Adipose tissue (tissue), 3 donors: ENCODE data around the gene STAT4. TPM values are rescaled to one million over a fixed set of nuclear protein-coding genes. Genes with fewer than 3 reads are reported as not detected.

Experiments used
- H3K27ac ChIP-seq: one replicate; pipeline ENCODE4 v1.5.1; 2013; ENCODE audit warnings: low read depth, low read length
- WGBS, 3 donors: extraction: QIAGEN DNeasy Blood & Tissue Kit; methylation state at CpG; one replicate each; pipeline ENCODE4 v1.1.7; 2013; 5-methylcytosine and 5-hydroxymethylcytosine counted together
- polyA plus RNA-seq, 3 donors: library from polyadenylated mRNA; stranded (reverse); fragments of 200-250 nt; gene quantifications; one replicate each; pipeline ENCODE4 v1.2.3, GENCODE V29; 2013
- donor health status: healthy with polysubstance abuse.
- donor health status: Bipolar disorder and iron deficiency.
- donor health status: healthy.

Gene STAT4
- polyA plus RNA-seq, 3 donors: 0.90 to 3.9 (median 1.7) TPM

DNA sequence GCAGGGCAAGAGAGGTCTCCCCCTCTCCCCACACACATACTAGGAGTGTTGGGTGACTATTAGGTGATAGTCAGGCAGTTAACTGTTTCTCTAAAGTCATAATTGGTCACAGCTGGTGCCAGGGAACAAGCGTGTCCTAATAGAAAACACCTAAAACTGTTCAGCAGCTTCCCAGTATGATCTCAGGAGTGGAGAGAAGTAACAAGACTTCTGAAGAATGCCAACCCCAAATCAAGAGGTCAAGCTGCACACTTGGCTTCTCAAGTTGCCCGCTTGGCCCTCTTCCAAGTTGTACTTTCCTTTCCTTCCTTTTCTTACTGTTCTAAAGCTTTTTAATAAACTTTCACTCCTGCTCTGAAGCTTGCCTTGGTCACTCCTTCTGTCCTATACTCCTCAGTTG is 114.4 kb downstream of the STAT4 start:
- 86 to 91% (median 89%) methylated on average over 2 of the region's 2 CpGs for WGBS, 3 donors
- no peak overlapping the region for H3K27ac ChIP-seq

DNA sequence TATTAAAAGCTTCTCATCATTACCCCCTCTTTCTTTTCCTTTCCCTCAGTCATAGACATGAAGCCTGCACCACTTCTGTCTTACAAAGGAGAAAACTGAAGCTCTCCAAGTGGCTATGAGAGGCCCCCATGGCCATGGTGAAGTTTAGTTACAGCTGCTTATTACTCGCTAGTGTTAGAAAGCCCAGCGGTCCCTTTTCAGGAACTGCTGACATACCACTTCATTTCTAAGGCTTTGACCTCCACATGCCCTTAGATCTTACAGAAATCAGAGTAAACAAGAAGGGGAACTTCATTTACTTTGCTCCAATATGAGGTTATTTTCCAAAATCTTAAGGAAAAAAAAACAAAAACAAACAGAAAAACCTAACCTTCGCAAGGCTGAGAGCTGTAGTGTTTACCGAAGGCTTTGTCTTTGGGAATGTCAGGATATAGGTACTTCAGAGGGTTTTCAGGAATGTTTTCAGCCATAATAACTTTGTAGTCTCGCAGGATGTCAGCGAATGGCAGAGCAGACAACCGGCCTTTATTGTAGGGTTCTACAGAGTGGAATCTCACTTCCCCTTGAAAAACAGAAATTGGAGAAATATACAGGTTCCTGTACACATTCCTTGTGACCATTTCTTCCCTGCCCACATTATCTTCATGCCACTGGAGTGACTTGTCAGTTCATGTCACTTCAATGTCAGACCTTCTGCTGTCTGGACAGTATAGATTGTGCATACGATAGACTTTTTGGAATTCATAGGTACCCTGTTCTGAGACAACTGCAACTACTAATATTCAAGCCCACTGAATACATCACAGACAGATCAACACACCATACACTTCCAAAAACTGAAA is 118.0 kb downstream of the STAT4 start:
- no peak overlapping the region for H3K27ac ChIP-seq
- 76 to 80% (median 77%) methylated on average over 8 of the region's 8 CpGs for WGBS, 3 donors

DNA sequence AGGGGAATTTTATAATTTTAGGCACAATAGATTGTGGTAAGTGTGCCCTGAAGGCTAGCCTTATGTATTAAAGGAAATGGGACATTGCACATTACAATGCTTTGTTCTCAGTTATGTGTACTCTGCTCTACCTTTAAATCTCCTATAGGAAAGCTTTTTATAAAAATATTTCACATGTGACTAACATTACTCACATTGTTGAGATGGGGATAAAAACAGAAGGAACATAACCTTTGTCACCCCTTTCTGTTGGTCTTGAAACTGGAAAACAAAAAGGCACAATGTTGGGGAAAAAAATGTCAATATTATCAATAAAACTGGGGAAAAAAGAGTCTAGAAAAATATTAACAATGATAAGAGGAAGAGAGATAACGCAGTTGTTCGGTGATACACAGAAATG is 119.5 kb downstream of the STAT4 start:
- no peak overlapping the region for H3K27ac ChIP-seq
- WGBS, 3 donors: 34 to 97% (median 95%) methylated on average over 2 of the region's 2 CpGs

DNA sequence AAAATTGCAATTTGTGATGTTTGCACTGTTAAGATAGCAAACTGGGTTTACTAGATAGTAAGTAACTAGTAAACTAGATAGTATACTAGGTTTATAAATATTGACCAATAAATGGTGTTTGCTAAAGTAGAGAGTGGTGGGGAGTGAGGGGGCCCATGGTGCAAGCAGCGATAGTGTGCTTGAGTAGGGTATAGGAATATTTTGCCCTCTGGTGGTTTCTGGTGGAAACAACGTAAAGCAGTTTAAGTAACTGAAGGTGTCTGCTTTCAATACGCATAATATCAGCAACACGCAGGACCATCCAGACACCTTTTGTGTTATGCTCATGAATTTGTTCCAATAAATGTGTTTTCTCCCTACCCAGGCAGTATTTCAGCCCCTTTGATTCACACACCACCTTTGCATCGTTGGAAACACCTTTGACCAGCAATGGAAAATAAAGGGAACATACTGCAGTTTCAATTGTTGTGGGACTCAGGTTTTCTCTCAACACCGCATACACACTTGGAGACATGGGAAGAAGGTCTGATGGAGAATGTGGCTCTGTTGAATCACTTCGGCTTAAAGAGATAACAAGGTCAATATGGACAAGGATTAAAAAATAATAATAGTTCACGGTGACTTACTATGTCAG is 120.2 kb downstream of the STAT4 start:
- H3K27ac ChIP-seq: no peak overlapping the region
- 16 to 42% (median 42%) methylated on average over 8 of the region's 8 CpGs for WGBS, 3 donors

DNA sequence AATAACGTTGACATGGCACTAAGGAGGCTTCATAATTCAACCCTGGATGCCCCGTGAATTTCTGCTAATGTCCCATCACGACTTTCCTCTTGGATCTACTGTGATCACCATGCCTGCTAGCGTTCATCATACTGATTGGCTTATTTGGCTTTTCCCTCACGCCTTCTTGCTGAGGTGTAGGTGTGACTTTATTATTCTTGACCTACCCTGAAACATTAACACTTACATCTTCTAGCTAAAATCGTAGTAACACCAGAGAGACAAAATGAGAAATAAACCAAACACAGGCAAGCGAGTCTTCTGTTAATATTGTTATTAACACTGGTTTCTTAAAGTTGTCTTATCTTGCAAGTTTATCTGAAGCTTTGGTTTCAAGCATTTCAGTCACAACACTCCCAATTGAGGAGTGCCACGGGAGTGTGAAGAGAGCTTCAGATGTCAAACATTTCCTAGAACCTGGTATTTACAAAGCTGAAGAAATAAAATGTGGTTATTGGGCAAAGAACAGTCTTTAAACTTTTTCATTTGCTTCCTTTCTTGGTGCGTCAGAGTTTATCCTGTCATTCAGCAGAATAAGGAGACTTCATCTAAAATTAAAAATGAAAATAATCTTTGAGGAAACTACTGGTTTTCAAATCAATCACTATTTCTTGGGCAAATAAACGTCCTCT is 121.4 kb downstream of the STAT4 start:
- no peak overlapping the region for H3K27ac ChIP-seq
- WGBS, 3 donors: 76 to 83% (median 80%) methylated on average over 10 of the region's 10 CpGs

DNA sequence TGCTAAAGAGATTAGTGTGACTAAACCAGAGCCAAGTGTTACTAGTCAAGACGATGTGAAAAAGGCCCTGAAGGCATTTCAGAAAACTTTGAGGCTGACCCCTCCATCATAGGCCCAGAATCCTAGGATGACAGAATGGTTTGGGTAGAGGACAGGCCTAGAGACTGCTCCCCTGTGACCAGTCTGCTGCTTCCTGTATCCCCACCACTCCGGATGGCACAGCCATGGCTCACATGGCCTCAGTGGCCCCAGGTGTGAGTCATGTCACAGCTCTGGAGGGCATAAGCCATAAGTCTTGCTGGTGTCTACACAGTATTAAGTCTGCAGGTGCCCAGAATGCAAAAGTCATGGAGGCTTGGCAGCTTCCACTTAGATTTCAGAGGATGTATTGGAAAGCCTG is 124.4 kb downstream of the STAT4 start:
- WGBS, 3 donors: 42 to 43% (median 42%) methylated on average over 2 of the region's 2 CpGs
- H3K27ac ChIP-seq: no peak overlapping the region

DNA sequence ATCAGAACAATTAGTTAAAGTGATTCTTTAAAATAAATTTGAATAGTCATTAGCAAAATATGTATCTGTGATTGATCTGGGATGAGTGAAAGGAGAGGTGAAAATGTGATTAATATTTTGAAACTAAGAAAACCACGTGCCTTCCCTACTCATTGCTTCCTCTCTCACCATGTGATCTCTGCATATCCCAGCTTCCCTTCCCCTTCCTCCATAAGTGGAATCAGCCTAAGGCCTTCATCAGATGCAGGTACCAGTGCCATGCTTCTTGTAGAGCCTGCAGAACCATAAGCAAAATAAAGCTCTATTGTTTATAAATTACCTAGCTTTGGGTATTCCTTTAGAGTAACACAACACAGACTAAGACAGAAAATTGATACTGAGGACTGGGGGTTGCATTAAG is 125.7 kb downstream of the STAT4 start:
- H3K27ac ChIP-seq: no peak overlapping the region
- whole genome bisulfite sequencing, 3 donors: 40 to 60% (median 45%) methylated on average over 1 of the region's 1 CpG

DNA sequence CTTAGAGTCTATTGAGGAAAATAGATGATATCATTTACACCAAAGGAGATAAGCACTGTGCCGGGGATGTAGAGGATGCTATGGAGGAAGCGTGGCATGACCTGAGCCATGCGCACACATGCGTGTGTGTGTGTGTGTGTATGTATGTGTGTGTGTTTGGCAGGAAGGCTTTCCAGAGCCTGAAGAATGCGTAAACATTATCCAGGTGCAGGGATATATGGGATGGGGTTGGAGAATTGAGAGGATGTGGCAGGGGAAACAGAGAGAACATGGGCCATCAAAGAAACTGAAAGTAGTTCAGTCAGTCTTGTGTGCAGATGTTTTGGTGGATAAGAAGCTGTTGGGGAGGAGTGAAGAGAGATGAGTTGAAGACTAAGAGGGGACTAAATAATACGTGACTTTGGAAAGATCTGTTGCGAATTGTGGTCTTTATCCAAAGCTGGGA is 127.5 kb downstream of the STAT4 start:
- no peak overlapping the region for H3K27ac ChIP-seq
- WGBS, 3 donors: 77 to 92% (median 82%) methylated on average over 7 of the region's 7 CpGs

DNA sequence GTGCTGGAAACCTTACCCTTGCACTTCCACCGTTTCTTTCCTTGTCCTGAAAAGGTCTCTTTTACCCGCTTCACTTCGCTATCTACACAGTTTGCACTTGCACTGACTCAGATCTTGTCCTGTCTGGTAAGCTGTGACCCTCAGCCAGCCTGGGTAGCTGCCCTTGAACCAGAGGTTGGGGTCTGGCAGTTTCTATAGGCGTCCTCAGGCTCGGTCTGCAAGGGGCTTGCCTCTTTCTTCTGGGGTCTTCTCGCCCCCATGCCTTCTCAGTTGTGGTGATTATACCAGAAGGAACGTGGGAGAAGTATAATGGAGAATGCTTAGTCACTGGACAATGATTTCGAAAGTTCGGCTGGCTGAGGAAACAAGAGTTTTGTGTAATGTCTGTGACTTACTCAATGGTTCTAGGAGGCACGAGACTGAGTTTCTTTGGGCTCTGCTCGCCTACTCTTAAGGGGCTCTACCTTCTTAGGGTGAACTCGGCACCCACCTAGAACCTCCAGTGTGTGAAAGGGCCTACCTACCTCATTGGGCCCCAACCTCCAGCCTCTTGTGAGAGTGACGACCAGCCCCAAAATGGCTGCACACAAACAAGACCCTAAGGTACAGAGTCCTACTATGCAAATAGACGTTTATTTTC is 129.9 kb downstream of the STAT4 start:
- whole genome bisulfite sequencing, 3 donors: 12 to 22% (median 19%) methylated on average over 14 of the region's 14 CpGs
- peak overlapping the region; percentile 85 for H3K27ac ChIP-seq

DNA sequence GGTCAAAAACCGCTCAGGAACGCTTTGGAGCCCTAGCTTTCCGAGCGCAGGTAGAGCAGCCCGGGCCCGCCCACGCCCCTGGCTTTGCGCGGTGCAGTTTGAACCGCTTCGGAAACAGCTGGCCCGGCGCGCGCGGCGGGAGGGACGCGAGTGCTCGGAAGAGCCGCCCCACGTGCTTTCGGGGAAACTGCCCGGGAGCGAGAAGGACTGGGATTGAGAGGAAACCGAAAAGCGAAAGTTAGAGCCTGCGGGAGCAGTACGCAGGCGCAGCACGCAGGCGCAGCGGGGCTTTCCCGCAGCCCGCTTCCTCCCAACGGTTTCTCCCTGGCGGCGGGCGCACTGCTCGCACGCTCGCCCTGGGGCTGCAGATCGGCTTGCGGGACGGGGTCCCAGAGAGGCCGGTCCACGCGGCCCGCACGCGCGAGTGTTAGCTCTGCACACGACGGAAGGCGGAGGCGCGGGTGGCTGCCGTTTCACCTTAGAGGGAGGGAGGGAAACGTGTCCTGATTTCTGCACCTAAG is 130.5 kb downstream of the STAT4 start:
- H3K27ac ChIP-seq: peak overlapping the region; percentile 85
- 0% methylated on average over 50 to 59 of the region's 59 CpGs for WGBS, 3 donors

DNA sequence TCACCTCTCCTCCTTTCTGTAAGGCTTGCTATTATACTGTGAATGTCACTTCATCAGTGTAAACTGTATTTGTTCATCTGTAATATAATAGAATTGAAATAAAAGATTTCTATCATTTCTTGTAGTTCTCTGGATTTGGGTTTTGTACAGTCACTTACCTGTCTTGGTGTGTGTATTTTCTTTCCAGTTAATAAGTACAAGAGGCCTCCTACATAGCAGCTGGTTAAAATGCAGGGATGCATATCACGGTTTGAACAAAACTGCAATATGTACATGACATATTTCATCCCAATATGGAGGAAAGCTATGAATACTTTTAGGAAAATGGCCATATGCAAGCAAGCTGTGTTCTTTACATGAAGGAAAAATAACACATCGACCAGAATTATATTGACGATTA is 131.4 kb downstream of the STAT4 start:
- 88 to 97% (median 96%) methylated on average over 3 of the region's 3 CpGs for WGBS, 3 donors
- no peak overlapping the region for H3K27ac ChIP-seq

DNA sequence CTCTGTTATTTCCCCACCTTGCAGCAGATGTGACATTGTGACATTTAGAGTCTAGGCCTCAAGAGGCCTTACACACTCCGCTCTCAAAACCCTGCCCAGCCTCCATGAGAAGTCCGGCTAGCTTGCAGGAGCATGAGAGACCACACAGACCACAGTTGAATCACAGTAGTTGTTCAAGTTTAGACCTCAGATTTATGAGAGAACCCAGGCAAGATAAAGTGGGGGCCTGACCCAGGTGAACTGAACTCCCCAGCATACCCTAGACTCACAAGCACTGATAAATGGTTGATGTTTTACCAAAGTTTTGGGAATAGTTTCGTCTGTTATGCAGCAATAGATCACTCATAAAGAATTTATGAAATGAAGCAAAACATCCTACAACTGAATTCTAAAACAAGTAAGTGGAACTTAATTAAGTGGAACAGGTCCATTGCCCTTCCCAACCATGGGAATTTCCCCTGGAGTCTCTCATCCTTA is 132.1 kb downstream of the STAT4 start:
- whole genome bisulfite sequencing, 3 donors: 79 to 94% (median 91%) methylated on average over 3 of the region's 3 CpGs

DNA sequence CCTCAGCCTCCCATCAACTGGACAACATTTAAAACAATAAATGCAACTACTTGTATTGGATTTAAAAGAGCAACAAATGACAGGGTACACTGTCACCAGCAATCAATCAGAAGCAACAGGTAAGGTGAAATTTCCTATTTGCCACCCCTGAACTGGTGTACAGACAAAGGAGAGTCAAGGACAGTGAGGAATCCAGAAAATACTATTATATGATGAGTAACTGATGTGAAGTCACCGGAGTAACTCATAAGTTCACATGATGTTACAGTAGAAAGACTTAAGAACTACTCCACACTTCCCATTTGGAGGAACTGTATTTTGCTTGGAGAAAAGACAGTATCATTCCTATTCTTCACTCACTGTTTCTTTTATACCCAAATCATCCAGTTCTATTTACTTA is 132.7 kb downstream of the STAT4 start:
- WGBS, 3 donors: 82 to 100% (median 89%) methylated on average over 1 of the region's 1 CpG

More for the DNA sequence above, 132.1 kb downstream of the STAT4 start:
- no peak overlapping the region for H3K27ac ChIP-seq

DNA sequence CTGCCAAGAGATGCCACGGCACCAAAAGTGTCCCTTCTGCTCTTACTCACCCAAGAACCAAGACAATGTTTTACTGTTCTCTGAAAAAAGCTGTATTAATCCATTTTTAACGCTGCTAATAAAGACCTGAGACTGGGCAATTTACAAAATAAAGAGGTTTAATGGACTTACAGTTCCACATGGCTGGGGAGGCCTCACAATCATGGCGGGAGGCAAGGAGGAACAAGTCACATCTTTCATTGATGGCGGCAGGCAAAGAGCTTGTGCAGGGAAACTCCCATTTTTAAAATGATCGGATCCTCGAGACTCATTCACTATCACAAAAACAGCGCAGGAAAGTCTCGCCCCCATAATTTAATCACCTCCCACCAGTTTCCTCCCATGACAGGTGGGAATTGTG is 135.0 kb downstream of the STAT4 start:
- 83 to 88% (median 87%) methylated on average over 8 of the region's 8 CpGs for WGBS, 3 donors
- H3K27ac ChIP-seq: no peak overlapping the region

More for the DNA sequence above, 132.7 kb downstream of the STAT4 start:
- no peak overlapping the region for H3K27ac ChIP-seq

DNA sequence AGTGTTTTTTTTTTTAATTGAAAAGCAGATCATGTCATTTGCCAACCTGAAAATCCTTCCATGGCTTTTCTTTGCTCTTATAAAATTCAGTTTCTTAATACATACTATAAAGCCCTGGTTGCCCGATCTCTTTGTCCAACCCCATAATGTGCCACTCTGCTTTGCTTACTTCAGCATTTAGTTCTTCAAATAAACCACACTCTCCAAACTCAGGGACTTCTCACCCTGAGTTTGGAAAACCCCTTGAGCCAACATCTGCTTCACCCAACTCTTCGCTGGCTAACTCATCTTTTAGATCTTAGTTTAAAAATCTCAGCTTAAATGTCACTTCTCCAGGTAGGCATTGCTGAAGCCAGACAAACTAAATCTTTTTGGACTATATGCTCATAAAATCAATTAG is 135.6 kb downstream of the STAT4 start:
- WGBS, 3 donors: 92 to 95% (median 94%) methylated on average over 2 of the region's 2 CpGs
- H3K27ac ChIP-seq: no peak overlapping the region

DNA sequence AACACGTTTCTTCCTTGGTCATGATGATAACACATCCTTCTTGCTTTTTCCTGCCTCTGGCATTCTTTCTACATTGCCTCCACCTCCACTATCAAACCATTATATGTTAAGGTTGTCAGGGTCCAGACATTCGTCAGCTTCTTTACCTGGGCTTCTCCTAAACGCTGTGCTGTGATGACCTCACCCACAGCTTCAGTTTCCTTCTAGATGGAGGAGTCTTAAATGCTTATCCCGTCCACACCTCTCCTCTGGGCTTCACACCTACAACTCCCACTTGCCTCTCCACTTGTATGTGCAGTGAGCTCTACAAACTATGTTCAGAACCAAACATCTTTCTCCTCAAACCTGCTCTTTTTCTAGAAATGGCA is 136.2 kb downstream of the STAT4 start:
- 40 to 45% (median 42%) methylated on average over 4 of the region's 4 CpGs for WGBS, 3 donors
- H3K27ac ChIP-seq: no peak overlapping the region

DNA sequence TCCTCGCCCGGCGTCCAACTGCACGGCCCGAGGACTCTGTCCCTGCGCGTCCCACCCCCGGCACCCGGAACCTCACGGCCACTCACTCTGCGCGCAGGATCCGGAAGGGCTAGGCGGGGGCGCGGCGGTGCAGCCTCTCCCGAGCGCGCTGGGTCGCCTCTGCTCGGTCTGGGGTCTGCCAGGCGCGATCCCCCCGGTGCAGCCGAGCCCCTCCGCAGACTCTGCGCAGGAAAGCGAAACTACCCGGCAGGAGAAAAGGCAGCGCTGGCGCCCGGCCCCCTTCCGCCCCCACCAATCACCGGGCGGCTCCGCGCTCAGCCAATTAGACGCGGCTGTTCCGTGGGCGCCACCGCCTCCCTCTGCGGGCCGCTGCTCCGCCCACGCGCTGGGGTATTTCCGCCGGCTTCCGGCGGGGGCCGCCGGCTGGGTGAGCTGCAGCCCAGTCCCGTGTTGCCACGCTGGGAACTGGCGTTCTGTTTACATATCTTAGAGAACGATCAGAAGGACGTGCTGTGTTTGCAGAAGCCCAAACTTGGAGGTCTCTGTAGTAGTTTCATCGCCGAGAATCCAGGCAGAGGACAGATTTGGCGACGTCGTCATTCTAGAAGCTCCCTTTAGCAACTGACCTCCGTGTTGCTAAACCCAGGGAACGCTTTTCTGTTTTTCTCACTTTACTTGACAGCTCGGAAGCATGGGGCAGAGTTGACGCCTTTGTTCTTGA is 136.7 kb downstream of the STAT4 start, which contains the start of gene STAT1:
Gene STAT1, minus strand, starts transcription at position 240 of the 721 bp plus-strand sequence. CDS start 4,168 bp downstream, outside the sequence.
- peak within 1 kb of the TSS; percentile 78 for H3K27ac ChIP-seq
- 0 to 1% (median 0%) methylated on average over 68 of the region's 68 CpGs for WGBS, 3 donors

DNA sequence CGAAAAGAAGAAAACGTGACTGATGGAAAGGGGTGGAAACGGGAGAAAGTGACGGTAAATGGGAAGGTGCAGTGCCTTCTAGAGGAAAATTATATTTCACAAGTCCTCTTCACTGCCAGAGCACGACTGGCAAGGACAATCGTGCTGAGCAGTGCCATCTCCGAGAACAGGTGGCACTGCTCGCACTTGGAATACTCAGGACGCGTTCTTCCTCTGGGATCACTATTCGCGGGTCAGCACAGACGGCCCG is 137.2 kb downstream of the STAT4 start:
- whole genome bisulfite sequencing, 3 donors: 0 to 1% (median 1%) methylated on average over 14 of the region's 14 CpGs
- H3K27ac ChIP-seq: peak overlapping the region; percentile 78
